Stomach (tissue), 4 donors: ENCODE measurements around the gene CAPN15.
"Not testable (repeated sequence)": the region's sequence is repeated elsewhere in the genome, so short reads cannot be mapped to it uniquely, and the experiment has no call there.

Experiments
- CTCF ChIP-seq, 7 experiments: fragments of 450-650 bp in 4 of 7; fragments of 200-600 bp in 3 of 7; sonication (generic) in 3 of 7; IDR thresholded peaks; one replicate each; pipeline ENCODE4 v1.5.1; 2016 to 2019; ENCODE audit warnings: antibody characterized with exemption in 7 of 7, control low read depth in 2 of 7, mild to moderate bottlenecking in 1 of 7
- EP300 ChIP-seq: sonication (generic); formaldehyde crosslinking; IDR thresholded peaks from one replicate; pipeline ENCODE4 v1.6.1; 2017; ENCODE audit warnings: antibody characterized with exemption
- POLR2A ChIP-seq, 4 donors: fragments of 450-650 bp; IDR thresholded peaks; one replicate each; pipeline ENCODE4 v1.6.1; 2016; ENCODE audit warnings: antibody characterized with exemption in 4 of 4, control low read depth in 2 of 4, mild to moderate bottlenecking in 1 of 4, moderate library complexity in 1 of 4
- POLR2AphosphoS5 ChIP-seq, 3 donors: sonication (generic); formaldehyde crosslinking; IDR thresholded peaks; one replicate each; pipeline ENCODE4 v1.6.1; 2016; ENCODE audit warnings: antibody characterized with exemption in 3 of 3

- not testable (repeated sequence) for TF ChIP-seq CTCF (IDR thresholded peaks at IDR 0.05); POLR2A (IDR thresholded peaks at IDR 0.05); EP300; POLR2AphosphoS5 (IDR thresholded peaks at IDR 0.05)
These were observed 70.1 kb downstream of the CAPN15 start for GRCh38 chr16:597655-598054.
